DOHH2 (cell line): ENCODE measurements around the gene TMEM63C.

ENCODE experiments used
- H3F3A ChIP-seq: fragments of 200-600 bp; sonication (generic), shearing (Covaris generic); 2 replicates; pipeline ENCODE4 v1.6.0; 2016; ENCODE audit warnings: antibody characterized with exemption, mild to moderate bottlenecking; ENCODE audit not compliant: control insufficient read depth, insufficient read depth
- H3K27ac ChIP-seq: fragments of 200-600 bp; sonication (generic); 2 replicates; pipeline ENCODE4 v1.5.1; 2014; ENCODE audit warnings: low read depth, mild to moderate bottlenecking, low read length, moderate library complexity
- H3K27me3 ChIP-seq: fragments of 200-600 bp; sonication (generic); 2 replicates; pipeline ENCODE4 v1.6.1; 2014; ENCODE audit warnings: mild to moderate bottlenecking, low read length, mixed read lengths; ENCODE audit not compliant: control insufficient read depth
- H3K36me3 ChIP-seq: fragments of 200-600 bp; sonication (generic); 2 replicates; pipeline ENCODE4 v1.6.1; 2014; ENCODE audit warnings: mild to moderate bottlenecking, low read length, moderate library complexity, mixed read lengths; ENCODE audit not compliant: control insufficient read depth
- H3K4me1 ChIP-seq: fragments of 200-600 bp; sonication (generic); 2 replicates; pipeline ENCODE4 v1.6.1; 2014; ENCODE audit warnings: mild to moderate bottlenecking, low read length, mixed read lengths; ENCODE audit not compliant: control insufficient read depth
- H3K4me2 ChIP-seq: fragments of 200-600 bp; sonication (generic); 2 replicates; pipeline ENCODE4 v1.6.0; 2014; ENCODE audit warnings: mild to moderate bottlenecking, low read length, moderate library complexity
- H3K4me3 ChIP-seq: fragments of 200-600 bp; sonication (generic); 2 replicates; pipeline ENCODE4 v1.5.1; 2014; ENCODE audit warnings: mild to moderate bottlenecking, low read length, mixed read lengths
- H3K79me2 ChIP-seq: fragments of 200-600 bp; sonication (generic); 2 replicates; pipeline ENCODE4 v1.6.1; 2014; ENCODE audit warnings: mild to moderate bottlenecking, low read length, mixed read lengths; ENCODE audit not compliant: control insufficient read depth
- H3K9me2 ChIP-seq: fragments of 200-600 bp; sonication (generic); replicated peaks from 2 replicates; pipeline ENCODE4 v1.6.1; 2014; ENCODE audit warnings: mild to moderate bottlenecking, low read length, mixed read lengths; ENCODE audit not compliant: control insufficient read depth
- H3K9me3 ChIP-seq: fragments of 200-600 bp; sonication (generic); 2 replicates; pipeline ENCODE4 v1.6.1; 2014; ENCODE audit warnings: antibody characterized with exemption, low read length, mixed read lengths; ENCODE audit not compliant: control insufficient read depth, insufficient read depth
- H4K20me1 ChIP-seq: fragments of 200-600 bp; sonication (generic); 2 replicates; pipeline ENCODE4 v1.6.0; 2014; ENCODE audit warnings: low read depth, mild to moderate bottlenecking, antibody characterized with exemption, low read length, moderate library complexity; ENCODE audit not compliant: control insufficient read depth, insufficient read depth
- CTCF ChIP-seq: fragments of 200-600 bp; sonication (generic); IDR thresholded peaks from one replicate; pipeline ENCODE4 v1.5.1; 2014; ENCODE audit warnings: antibody characterized with exemption, mild to moderate bottlenecking, low read depth, low read length; ENCODE audit not compliant: poor library complexity, severe bottlenecking
- EZH2phosphoT487 ChIP-seq: fragments of 200-600 bp; sonication (generic); IDR thresholded peaks from 2 replicates; pipeline ENCODE4 v1.6.1; 2017; ENCODE audit warnings: borderline replicate concordance, mild to moderate bottlenecking, antibody characterized with exemption, low read length, moderate library complexity, mixed read lengths

TMEM63C gene

DNA sequence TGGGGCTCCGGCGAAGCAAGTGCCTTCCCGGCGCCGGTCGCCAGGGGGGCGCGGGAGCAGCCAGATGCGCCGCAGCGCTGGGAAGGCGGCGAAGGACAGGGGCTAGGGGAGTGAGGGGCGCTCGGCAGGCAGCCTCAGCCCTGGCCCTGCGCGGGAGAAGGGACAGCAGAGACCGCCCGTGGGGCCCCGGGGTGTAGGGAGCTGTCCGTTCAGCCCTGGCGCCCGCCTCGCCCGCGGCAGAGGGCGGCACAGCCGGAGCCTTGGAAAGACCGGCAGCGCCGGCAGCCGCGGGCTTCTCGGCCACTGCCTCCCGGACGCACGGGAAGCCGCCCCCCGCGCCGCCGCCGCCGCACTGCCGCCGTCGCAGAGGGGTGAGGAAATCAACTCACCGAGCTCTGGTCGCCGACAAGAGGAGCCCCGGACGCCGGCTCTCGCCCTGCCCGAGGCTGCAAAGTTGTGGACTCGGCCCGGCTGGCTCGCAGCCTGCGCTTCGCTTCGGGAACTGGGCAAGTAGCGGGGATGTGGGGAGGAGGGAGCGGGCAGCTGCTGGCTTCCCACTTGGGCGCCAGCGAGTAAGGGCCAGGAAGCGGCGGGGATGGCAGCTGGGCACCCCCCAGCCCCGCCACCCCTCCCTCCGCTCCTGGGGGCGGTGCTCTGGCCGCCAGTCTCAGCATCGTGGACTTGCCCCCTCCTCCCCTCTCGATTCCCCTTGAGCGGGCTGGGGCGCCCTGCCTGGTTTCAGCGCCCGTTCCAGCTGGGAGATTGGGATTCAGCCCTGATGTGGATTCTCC is 40.2 kb upstream of the TMEM63C start, which contains the start of gene ZDHHC22:
Gene ZDHHC22, minus strand, starts transcription at position 578 of the 791 bp plus-strand sequence. CDS start 2,053 bp downstream, outside the sequence.
- TF ChIP-seq EZH2phosphoT487 (0 out of 2 replicates have a peak, but pooled peaks have one; percentile 41), CTCF (no peak)
- Histone ChIP-seq H3K4me3 (0 out of 2 replicates have a peak within 1 kb of the TSS, but pooled peaks have one; percentile 4), H4K20me1 (no peaks in the 10 kb centered on the region), H3F3A (no peaks in the 10 kb centered on the region), H3K9me2 (no peaks in the 10 kb centered on the region), H3K4me1 (peaks cover 13% of the 10 kb centered on the region), H3K79me2 (no peaks in the 10 kb centered on the region), H3K9me3 (no peaks in the 10 kb centered on the region), H3K27me3 (peaks cover 93% of the 10 kb centered on the region), H3K4me2 (peak within 1 kb of the TSS; percentile 42), H3K36me3 (no peaks in the 10 kb centered on the region), H3K27ac (no peak within 1 kb of the TSS)

- H3K36me3 ChIP-seq, result no peaks in the 10 kb centered on the region
- H3K4me3 ChIP-seq, result no peak overlapping the region
- H3K4me1 ChIP-seq, result peaks cover 13% of the 10 kb centered on the region
- no peaks in the 10 kb centered on the region for H3K9me2 ChIP-seq
- no peaks in the 10 kb centered on the region for H3F3A ChIP-seq
- H3K79me2 ChIP-seq, result no peaks in the 10 kb centered on the region
- no peak overlapping the region; the same call in 1 of the 2 replicates for H3K4me2 ChIP-seq
- TF ChIP-seq CTCF, result no peak
- no peak for TF ChIP-seq EZH2phosphoT487
- peaks cover 93% of the 10 kb centered on the region for H3K27me3 ChIP-seq
- no peaks in the 10 kb centered on the region for H3K9me3 ChIP-seq
- no peaks in the 10 kb centered on the region for H4K20me1 ChIP-seq
- no peak overlapping the region for H3K27ac ChIP-seq
These were observed 39.4 kb upstream of the TMEM63C start for GRCh38 chr14:77142005-77142800.

DNA sequence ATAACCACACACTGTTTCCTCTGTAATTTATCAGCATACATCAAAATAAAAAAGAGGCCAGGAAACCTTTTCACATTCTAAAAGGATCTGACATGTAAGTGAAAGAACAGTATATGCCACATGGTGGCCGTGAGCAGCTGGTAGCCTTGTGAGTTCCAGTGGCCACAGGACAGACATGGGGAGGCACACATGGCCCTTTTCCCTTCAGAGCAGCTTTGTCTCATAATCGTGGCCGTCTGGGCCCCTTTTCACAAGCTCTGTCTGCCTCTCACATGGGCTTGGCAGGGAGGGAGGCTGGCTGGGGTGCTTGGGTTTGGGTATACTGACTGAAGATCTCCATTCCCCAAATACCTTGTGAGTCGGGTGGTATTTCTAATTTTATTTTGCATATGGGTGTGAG is 38.5 kb upstream of the TMEM63C start:
- Histone ChIP-seq H3K4me1 (peaks cover 13% of the 10 kb centered on the region), H3K79me2 (no peaks in the 10 kb centered on the region), H3K27me3 (peaks cover 92% of the 10 kb centered on the region), H3K27ac (no peak overlapping the region), H3K4me3 (no peak overlapping the region), H3K9me2 (no peaks in the 10 kb centered on the region), H3K4me2 (no peak overlapping the region), H4K20me1 (no peaks in the 10 kb centered on the region), H3F3A (no peaks in the 10 kb centered on the region), H3K9me3 (no peaks in the 10 kb centered on the region), H3K36me3 (no peaks in the 10 kb centered on the region)
- TF ChIP-seq EZH2phosphoT487, result no peak
- TF ChIP-seq CTCF, result no peak
